Natural killer cell (primary cell): ENCODE results near the gene CCL2. TPM values are rescaled to one million over a fixed set of nuclear protein-coding genes. Genes with fewer than 3 reads are reported as not detected.

Experiments used
- ATAC-seq, 3 donors: fragments of 150-1000 bp in 2 of 3; fragments of 200-7000 bp in 1 of 3; cut with Tn5 transposase; 1 replicate in 1 of 3; 2 replicates in 2 of 3; pipeline ENCODE4 v1.10.0; 2021; ENCODE audit warnings: mild to moderate bottlenecking in 2 of 3, moderate library complexity in 2 of 3
- DNase-seq, 2 donors: peaks; one replicate each; pipeline versions ENCODE4 v3.0.0 to v3.0.0-alpha.2; 2013 to 2021; ENCODE audit warnings: mixed read lengths in 1 of 2
- H3K27ac ChIP-seq: one replicate; pipeline ENCODE4 v1.5.1; 2013; ENCODE audit warnings: mild to moderate bottlenecking, low read length
- H3K27me3 ChIP-seq: one replicate; pipeline ENCODE4 v1.6.1; 2013; ENCODE audit warnings: low read length; ENCODE audit not compliant: control insufficient read depth, insufficient read depth
- H3K36me3 ChIP-seq: one replicate; pipeline ENCODE4 v1.6.1; 2013; ENCODE audit warnings: low read length; ENCODE audit not compliant: control insufficient read depth, insufficient read depth
- H3K4me1 ChIP-seq: one replicate; pipeline ENCODE4 v1.6.1; 2013; ENCODE audit warnings: low read length; ENCODE audit not compliant: control insufficient read depth, insufficient read depth
- H3K4me3 ChIP-seq: one replicate; pipeline ENCODE4 v1.5.1; 2013; ENCODE audit warnings: low read length
- H3K9me3 ChIP-seq: one replicate; pipeline ENCODE4 v1.6.1; 2013; ENCODE audit warnings: low read length; ENCODE audit not compliant: control insufficient read depth, insufficient read depth
- H3K27ac Mint-ChIP-seq, 2 donors: one replicate each; pipeline ENCODE4 v1.8.0; 2022; ENCODE audit warnings: mild to moderate bottlenecking in 2 of 2, mixed read lengths in 2 of 2, moderate library complexity in 1 of 2
- H3K27me3 Mint-ChIP-seq, 2 donors: one replicate each; pipeline ENCODE4 v1.8.0; 2022; ENCODE audit warnings: low read depth in 2 of 2, mixed read lengths in 2 of 2
- H3K36me3 Mint-ChIP-seq: one replicate; pipeline ENCODE4 v1.8.0; 2022; ENCODE audit warnings: mixed read lengths
- H3K4me1 Mint-ChIP-seq, 2 donors: one replicate each; pipeline ENCODE4 v1.8.0; 2022; ENCODE audit warnings: mixed read lengths in 2 of 2
- H3K4me3 Mint-ChIP-seq: one replicate; pipeline ENCODE4 v1.8.0; 2022; ENCODE audit warnings: mild to moderate bottlenecking, moderate library complexity, mixed read lengths
- H3K9me3 Mint-ChIP-seq, 2 donors: one replicate each; pipeline ENCODE4 v1.8.0; 2022; ENCODE audit warnings: mixed read lengths in 2 of 2
- WGBS: methylation state at CpG from one replicate; pipeline ENCODE4 v1.1.7; 2013; ENCODE audit warnings: missing lambda C conversion rate; ENCODE audit not compliant: insufficient coverage; 5-methylcytosine and 5-hydroxymethylcytosine counted together
- intact Hi-C: fragments of 100-400 bp; cut with micrococcal nuclease; formaldehyde crosslinking; loops from one replicate; pipeline ENCODE4 v1.14.2; 2022
- total RNA-seq, 4 donors: library from RNA; stranded (reverse); fragments of 120-200 nt in 1 of 4; gene quantifications; one replicate each; pipeline versions ENCODE4 v1.2.3 to v1.2.4, GENCODE V29; 2013 to 2022
- TF ChIP-seq, protein P1 (sequence below): fragments of 200-600 bp; IDR thresholded peaks from one replicate; pipeline ENCODE4 v1.8.0; 2022; ENCODE audit warnings: antibody characterized with exemption

Gene CCL2
- total RNA-seq, 3 donors from 2014 or later (not counting 1 experiment from before 2014, with no cell fraction given), result not detected

DNA sequence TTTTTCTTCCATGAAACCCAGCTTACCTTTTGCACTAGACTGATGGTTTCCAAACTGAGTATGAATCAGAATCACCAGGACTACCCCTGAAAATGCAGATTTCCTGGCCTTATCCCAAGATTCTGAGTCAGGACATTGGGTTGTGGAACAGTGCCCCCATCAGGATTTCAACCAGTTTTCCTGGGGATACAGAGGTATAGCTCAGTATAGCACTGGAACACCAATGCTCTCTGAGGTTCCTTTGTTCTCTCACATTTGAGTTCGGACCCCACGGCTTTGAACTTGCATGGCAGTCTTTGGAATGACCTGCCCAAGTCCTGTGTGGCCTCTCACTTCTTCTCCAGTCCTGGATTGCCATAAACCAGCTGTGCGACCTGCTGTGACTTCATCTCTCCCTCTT is 51.4 kb downstream of the CCL2 start:
- H3K27ac ChIP-seq, result no peak overlapping the region
- TF ChIP-seq, protein P1, sequence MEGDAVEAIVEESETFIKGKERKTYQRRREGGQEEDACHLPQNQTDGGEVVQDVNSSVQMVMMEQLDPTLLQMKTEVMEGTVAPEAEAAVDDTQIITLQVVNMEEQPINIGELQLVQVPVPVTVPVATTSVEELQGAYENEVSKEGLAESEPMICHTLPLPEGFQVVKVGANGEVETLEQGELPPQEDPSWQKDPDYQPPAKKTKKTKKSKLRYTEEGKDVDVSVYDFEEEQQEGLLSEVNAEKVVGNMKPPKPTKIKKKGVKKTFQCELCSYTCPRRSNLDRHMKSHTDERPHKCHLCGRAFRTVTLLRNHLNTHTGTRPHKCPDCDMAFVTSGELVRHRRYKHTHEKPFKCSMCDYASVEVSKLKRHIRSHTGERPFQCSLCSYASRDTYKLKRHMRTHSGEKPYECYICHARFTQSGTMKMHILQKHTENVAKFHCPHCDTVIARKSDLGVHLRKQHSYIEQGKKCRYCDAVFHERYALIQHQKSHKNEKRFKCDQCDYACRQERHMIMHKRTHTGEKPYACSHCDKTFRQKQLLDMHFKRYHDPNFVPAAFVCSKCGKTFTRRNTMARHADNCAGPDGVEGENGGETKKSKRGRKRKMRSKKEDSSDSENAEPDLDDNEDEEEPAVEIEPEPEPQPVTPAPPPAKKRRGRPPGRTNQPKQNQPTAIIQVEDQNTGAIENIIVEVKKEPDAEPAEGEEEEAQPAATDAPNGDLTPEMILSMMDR, result no peak
- no peaks in the 10 kb centered on the region for H3K4me1 ChIP-seq
- DNase-seq (no peak), ATAC-seq (no peak)
- H3K4me1 Mint-ChIP-seq, result no peaks in the 10 kb centered on the region
- no peaks in the 10 kb centered on the region for H3K36me3 Mint-ChIP-seq
- no peaks in the 10 kb centered on the region for H3K9me3 Mint-ChIP-seq
- H3K9me3 ChIP-seq, result no peaks in the 10 kb centered on the region
- H3K27me3 Mint-ChIP-seq, result peaks cover 9 to 12% of the 10 kb centered on the region in 2 donors
- no peak overlapping the region for H3K4me3 ChIP-seq
- no peak overlapping the region for H3K27ac Mint-ChIP-seq
- no peaks in the 10 kb centered on the region for H3K27me3 ChIP-seq
- 85% methylated on average over 3 of the region's 3 CpGs for WGBS
- no peak overlapping the region for H3K4me3 Mint-ChIP-seq
- H3K36me3 ChIP-seq, result no peaks in the 10 kb centered on the region
- intact Hi-C loops, result no loop called here

Other genes starting within 250 kb of the CCL2 start
- gene CCL7, start 14.9 kb downstream of the CCL2 start, total RNA-seq, result not detected
- gene CCL11, start 30.5 kb downstream of the CCL2 start, total RNA-seq, result not detected
- gene CCL8, start 64.2 kb downstream of the CCL2 start, total RNA-seq, result not detected
- gene CCL13, start 101.2 kb downstream of the CCL2 start, total RNA-seq, result not detected
- not detected for gene CCL1, start 107.9 kb downstream of the CCL2 start, total RNA-seq